GM12873 (cell line): ENCODE data around the gene SFRP4.

ENCODE experiments used
- TF ChIP-seq, protein P1 (sequence below): IDR thresholded peaks from 2 replicates; pipeline ENCODE4 v1.5.1; 2012; ENCODE audit warnings: low read depth, mild to moderate bottlenecking, moderate library complexity, low read length, control low read depth; ENCODE audit not compliant: insufficient read depth; ENCODE audit errors: missing control alignments

Gene SFRP4

GRCh38 chr7:37932543-37932942, 15.9 kb upstream of the SFRP4 start:
- TF ChIP-seq, protein P1, sequence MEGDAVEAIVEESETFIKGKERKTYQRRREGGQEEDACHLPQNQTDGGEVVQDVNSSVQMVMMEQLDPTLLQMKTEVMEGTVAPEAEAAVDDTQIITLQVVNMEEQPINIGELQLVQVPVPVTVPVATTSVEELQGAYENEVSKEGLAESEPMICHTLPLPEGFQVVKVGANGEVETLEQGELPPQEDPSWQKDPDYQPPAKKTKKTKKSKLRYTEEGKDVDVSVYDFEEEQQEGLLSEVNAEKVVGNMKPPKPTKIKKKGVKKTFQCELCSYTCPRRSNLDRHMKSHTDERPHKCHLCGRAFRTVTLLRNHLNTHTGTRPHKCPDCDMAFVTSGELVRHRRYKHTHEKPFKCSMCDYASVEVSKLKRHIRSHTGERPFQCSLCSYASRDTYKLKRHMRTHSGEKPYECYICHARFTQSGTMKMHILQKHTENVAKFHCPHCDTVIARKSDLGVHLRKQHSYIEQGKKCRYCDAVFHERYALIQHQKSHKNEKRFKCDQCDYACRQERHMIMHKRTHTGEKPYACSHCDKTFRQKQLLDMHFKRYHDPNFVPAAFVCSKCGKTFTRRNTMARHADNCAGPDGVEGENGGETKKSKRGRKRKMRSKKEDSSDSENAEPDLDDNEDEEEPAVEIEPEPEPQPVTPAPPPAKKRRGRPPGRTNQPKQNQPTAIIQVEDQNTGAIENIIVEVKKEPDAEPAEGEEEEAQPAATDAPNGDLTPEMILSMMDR, result no peak

DNA sequence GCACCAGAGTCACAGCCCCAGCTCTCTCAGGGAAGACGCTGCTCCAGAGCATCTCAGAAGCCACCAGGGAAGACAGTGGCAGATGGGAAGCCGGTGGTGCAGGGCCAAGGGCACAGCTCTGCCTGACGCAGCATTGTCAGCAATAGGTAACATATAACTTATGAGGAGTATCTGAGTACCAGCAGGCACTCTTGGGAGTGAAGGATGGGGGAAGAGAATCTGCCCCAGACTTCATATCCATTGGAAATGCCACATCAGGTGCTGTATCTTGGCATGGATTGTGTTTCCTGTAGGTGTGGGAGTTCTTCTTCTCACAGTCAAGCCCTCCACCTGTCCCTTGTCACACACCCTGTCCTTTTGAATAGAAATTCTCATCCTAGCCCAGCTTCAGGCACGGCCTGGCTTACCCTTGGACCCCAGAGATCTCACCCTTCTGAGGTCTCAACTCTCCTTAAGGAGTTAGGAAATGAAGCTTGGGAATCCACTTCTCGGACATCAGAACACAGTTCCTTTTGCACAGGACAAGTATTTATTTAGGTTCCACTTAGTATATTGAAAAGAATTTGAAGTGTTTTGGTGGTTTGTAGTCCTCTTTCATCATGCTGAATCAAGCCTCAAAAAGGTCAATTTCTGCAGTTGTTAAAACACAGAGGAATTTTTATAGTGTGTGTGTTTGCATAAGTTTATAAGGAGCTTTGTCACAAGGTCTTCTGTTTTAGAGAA, 13.8 kb upstream of the SFRP4 start:
- TF ChIP-seq, protein P1, result no peak

DNA sequence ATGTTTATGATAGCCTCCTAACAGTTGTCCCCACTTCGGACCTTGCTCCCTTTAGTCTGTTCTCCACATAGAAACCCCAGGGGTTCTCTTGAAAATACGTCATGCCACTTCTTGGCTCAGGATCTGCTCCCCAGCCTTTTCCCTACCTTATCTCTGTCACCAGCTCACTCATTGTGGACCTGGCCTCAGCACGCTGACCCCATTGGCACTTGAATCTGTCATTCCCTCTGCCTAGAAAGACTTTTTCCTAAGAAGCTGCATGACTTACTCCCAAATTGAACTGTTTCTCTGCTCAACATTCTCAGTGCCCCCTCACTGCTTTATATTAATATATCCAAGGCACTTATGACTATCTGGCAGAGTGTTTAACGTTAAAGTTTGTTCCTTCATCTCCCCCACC, 12.3 kb upstream of the SFRP4 start:
- TF ChIP-seq, protein P1, result no peak

GRCh38 chr7:37927773-37928444, 11.3 kb upstream of the SFRP4 start:
- TF ChIP-seq, protein P1, result no peak

DNA sequence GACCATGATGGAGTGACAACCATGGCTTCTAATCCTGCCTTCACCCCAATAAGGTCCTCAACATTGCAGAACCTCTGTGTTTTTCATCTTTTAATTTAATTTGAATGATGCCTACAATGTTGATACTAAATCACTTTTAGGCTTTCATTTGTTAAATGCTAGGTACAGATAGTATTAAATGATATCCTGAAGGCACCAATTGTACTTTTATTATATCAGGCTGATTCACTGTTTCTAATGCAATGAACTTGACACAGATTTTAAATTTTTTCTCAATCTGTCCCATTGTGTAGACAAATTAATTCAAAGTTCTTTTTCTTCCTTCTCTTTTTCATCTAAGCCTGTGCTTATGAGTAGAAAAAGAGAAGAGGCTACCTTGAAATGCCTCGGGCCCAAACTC, 9.0 kb upstream of the SFRP4 start:
- TF ChIP-seq, protein P1, result no peak

GRCh38 chr7:37924491-37925041, 7.9 kb upstream of the SFRP4 start:
- TF ChIP-seq, protein P1, result no peak

DNA sequence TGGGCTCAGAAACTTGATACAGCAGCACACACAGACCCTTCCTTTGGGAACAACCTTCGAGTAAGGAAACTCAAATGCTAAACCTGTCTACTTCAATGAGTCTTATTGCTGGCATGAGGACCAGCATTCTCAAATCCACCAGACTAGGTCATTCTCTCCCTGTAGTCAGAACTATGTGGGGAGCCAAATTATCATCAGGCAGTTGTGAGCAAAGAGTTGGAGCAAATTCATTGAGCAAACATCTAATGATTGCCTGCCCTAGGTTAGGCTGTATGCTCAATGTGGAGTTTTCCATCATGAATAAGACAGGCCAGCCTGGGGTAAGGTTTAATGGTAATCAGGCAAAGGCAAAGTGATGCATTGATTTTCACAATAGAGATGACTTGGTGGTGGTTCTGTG, 7.4 kb upstream of the SFRP4 start:
- TF ChIP-seq, protein P1, result no peak
